GM12801 (cell line): Measurements from ENCODE around the gene SCP2.

ENCODE experiments used
- TF ChIP-seq, protein P1 (sequence below): IDR thresholded peaks from one replicate; pipeline ENCODE4 v1.5.1; 2011; ENCODE audit warnings: control low read depth; ENCODE audit not compliant: insufficient read length; ENCODE audit errors: extremely low read depth

SCP2 gene

GRCh38 chr1:53077599-53077965, 150.5 kb downstream of the SCP2 start:
- TF ChIP-seq, protein P1, sequence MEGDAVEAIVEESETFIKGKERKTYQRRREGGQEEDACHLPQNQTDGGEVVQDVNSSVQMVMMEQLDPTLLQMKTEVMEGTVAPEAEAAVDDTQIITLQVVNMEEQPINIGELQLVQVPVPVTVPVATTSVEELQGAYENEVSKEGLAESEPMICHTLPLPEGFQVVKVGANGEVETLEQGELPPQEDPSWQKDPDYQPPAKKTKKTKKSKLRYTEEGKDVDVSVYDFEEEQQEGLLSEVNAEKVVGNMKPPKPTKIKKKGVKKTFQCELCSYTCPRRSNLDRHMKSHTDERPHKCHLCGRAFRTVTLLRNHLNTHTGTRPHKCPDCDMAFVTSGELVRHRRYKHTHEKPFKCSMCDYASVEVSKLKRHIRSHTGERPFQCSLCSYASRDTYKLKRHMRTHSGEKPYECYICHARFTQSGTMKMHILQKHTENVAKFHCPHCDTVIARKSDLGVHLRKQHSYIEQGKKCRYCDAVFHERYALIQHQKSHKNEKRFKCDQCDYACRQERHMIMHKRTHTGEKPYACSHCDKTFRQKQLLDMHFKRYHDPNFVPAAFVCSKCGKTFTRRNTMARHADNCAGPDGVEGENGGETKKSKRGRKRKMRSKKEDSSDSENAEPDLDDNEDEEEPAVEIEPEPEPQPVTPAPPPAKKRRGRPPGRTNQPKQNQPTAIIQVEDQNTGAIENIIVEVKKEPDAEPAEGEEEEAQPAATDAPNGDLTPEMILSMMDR = no peak

GRCh38 chr1:53078333-53079101, 151.4 kb downstream of the SCP2 start:
- TF ChIP-seq, protein P1 = no peak

- TF ChIP-seq, protein P1 = no peak
These were observed 152.2 kb downstream of the SCP2 start for GRCh38 chr1:53079251-53079650.

DNA sequence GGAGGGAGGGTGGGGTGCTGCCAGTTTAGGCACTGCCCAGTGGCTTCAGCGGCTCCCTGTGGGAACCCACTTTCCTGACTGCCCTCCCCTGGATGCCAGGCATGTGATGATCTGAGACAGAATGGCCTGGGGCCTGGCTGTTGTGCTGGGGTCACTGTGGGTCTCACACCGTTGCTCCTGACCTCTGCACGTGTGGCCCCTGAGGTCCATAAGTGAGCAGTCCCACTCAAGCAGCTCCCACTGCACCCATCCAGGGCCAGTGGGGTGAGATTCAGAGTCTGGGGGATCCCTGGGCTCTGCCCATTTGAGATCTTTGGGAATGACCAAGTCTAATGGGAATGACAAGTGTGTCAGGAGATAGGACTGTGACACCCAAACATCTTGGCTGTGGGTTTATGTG, 153.0 kb downstream of the SCP2 start:
- TF ChIP-seq, protein P1 = no peak

- TF ChIP-seq, protein P1 = no peak
These were observed 153.7 kb downstream of the SCP2 start for GRCh38 chr1:53080769-53081168.

GRCh38 chr1:53081384-53082066, 154.4 kb downstream of the SCP2 start:
- TF ChIP-seq, protein P1 = no peak

DNA sequence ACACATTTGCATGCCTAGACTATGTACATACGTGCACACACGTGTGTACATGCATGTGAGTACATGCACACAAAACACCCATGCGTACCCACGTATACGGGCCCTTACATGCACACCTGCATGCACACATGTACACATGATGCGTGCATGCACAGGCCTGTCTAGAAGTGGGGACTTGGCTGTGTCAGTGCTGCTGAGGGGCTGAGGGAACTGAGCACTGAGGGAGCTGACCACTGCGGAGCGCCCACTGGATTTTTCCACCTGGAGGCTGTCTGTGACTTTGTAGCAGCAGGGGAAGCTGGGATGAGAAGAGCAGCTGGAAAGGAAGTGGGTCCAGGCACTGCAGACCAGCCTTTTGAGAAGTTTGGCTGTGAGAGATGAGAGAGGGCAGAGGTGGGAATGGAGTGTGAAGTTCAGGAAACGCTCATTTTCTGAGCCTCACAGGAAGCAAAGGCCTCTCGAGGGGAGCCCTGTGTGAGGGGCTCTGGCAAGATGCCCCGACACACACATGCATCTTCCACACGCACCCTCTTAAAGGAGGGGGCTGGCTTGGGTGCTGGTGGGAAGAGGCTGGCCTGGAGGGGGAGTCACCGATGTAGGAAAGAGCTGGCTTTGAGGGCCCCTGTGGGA, 155.9 kb downstream of the SCP2 start:
- TF ChIP-seq, protein P1 = no peak
